Raji (cell line): ENCODE measurements around the gene PIKFYVE.

ENCODE experiments used
- POLR2A ChIP-seq: IDR thresholded peaks from 2 replicates; pipeline ENCODE4 v1.6.1; 2011; ENCODE audit warnings: low read depth, low read length, control low read depth; ENCODE audit not compliant: insufficient read depth

PIKFYVE gene, protein sequence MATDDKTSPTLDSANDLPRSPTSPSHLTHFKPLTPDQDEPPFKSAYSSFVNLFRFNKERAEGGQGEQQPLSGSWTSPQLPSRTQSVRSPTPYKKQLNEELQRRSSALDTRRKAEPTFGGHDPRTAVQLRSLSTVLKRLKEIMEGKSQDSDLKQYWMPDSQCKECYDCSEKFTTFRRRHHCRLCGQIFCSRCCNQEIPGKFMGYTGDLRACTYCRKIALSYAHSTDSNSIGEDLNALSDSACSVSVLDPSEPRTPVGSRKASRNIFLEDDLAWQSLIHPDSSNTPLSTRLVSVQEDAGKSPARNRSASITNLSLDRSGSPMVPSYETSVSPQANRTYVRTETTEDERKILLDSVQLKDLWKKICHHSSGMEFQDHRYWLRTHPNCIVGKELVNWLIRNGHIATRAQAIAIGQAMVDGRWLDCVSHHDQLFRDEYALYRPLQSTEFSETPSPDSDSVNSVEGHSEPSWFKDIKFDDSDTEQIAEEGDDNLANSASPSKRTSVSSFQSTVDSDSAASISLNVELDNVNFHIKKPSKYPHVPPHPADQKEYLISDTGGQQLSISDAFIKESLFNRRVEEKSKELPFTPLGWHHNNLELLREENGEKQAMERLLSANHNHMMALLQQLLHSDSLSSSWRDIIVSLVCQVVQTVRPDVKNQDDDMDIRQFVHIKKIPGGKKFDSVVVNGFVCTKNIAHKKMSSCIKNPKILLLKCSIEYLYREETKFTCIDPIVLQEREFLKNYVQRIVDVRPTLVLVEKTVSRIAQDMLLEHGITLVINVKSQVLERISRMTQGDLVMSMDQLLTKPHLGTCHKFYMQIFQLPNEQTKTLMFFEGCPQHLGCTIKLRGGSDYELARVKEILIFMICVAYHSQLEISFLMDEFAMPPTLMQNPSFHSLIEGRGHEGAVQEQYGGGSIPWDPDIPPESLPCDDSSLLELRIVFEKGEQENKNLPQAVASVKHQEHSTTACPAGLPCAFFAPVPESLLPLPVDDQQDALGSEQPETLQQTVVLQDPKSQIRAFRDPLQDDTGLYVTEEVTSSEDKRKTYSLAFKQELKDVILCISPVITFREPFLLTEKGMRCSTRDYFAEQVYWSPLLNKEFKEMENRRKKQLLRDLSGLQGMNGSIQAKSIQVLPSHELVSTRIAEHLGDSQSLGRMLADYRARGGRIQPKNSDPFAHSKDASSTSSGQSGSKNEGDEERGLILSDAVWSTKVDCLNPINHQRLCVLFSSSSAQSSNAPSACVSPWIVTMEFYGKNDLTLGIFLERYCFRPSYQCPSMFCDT (N-terminal part only)

DNA sequence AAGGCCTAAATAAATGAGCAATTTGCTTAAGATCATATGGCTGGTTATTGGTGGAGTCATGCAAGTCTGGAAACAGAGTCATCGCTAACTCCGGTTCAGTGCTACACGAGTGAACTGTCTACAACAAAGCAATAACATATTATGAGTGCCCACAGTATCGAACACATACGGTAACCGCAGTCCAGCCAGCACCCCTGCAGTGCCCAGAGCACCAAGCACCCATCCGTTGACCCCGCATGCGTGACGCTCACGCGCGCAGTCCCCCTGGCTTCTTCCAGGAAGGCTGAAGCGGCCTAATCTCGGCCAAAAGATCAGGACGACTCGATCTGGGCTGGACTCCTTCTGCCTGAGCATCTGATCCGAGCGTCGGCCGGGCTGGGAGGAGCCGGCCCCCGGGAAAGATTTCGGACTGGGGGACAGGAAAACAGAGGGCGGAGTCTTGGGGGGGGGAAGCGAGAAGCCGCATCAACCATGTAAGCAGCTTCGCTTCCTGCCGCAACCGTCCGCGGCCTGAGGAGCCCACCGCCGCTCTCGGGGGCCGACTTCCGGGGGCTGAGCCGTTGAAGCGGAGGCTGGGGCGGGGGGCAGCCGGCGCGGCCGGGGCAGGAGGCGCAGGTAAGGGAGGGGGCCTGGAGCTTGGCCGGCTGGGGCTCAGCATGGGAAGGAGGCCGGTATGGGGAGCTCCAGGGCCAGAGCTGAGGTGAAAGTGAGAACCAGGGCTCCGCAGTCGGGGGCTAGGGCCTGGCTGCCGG lies at the start of gene PIKFYVE:
PIKFYVE (plus strand) TSS at position 455 of the 752 bp plus-strand sequence. CDS start 5,265 bp downstream, outside the sequence.
- peak; percentile 71 for TF ChIP-seq POLR2A

DNA sequence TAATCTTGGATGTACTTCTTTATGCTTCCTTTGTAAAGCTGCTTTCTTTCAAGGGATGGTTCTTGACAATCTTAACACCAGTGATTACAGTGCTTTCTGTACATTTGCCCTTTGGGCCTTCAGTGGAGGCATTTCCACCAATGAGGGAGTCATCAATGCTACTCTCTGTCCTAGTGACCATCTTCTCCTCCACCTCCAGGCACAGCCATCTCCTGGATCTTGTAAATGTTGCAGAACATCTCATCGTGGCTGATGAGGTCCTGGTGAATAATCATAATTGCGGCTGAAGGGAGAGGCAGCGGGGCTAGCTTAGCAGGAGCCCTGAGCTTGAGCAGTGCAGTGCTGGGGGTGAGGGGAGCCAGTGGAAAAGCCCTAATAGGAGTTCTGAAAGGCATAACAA lies 43.7 kb upstream of the PIKFYVE start:
- no peak for TF ChIP-seq POLR2A

DNA sequence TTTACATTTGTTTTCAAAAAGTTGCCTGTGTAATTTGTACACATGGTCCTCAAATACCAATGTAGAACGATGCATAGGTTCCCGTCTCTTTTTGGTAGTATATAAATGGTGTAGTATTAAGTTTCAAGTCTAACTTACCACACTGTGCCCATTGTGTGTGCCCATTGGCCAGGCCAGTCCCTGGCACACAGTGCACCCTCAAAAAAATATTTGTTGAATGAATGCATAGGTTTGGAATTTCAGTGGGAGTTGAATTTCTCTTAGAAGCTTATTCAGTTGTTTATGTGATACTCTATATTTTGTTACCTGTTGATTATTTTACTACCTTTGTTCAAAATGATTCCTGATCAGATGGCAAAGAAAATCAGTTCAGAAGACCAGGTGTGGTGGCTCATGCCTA lies 41.3 kb upstream of the PIKFYVE start:
- TF ChIP-seq POLR2A: no peak

DNA sequence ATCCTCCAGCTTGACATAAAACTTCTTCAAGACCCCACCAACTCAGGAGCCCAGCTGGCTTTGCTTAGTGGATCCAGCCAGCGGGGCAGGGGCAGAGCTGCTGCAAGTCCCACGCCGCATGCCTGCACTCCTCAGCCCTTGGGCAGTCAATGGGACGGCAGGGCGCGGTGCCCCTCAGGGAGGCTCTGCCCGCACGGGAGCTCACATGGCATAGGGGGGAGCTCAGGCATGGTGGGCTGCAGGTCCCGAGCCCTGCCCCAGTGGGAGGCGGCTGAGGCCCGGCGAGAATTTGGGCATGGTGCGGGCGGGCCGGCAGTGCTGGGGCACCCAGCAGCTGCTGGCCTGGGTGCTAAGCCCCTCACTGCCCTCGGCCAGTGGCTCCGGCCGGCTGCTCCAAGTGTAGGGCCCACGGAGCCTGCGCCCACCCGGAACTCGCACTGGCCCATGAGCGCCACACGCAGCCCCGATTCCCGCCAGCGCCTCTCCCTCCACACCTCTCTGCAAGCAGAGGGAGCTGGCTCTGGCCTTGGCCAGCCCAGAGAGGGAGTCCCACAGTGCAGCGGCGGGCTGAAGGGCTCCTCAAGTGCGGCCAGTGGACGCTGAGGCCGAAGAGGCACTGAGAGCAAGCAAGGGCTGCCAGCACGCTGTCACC lies 38.3 kb upstream of the PIKFYVE start:
- no peak for TF ChIP-seq POLR2A

DNA sequence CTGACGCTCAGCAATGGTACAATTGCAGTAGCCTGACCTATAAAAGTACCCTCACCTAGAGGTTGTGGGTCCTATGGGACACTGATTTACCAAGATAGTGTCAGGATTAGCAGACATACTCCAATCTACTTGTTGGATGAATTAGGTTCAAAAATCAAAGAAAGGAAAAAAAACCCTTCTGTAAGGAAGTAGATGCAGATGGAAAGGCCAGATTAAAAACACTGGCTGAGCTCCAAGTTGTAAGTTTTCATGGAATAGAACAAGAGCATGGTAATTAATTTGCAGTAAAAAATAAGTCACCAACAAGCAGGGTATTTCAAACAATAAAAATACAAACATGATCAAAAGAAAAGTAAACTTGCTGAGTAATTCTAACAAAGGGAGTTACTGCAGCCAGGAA lies 37.6 kb upstream of the PIKFYVE start:
- TF ChIP-seq POLR2A: no peak

DNA sequence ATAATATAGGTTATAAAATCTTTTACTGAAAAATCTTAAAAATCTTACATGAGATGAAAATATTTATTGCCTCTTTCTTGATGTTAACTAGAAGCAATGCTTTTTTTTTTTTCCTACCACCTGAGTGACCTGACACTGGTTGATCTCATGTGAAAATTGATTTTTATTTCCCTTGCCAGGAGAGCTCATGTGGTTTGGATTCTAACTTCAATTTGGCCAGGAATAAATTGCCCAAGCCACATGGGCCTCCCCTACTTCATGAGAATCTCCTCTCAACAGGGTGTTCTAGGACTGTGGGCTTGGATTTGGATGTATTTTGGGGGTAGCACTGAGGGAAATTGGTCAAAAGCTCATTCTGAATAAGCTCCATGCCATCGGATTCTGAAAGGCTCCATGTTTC lies 31.3 kb upstream of the PIKFYVE start:
- no peak for TF ChIP-seq POLR2A

DNA sequence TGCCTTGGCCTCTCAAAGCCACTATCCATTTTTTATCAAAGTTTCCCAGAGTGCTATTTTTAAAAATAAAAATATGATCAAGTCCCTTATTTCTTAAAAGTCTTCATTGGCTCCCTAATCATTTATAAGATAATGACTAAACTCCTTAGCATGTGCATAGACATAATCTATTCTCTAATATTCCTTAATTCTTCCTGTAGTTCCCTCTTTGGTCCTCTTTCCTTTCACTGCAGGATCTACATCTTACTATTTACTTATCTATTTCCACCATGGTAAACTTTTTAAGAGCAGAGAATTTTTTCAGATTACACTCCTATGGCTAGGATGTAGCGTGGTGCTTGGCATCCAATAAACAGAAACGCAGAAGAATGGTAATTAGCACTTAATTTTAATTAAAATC lies 30.2 kb upstream of the PIKFYVE start:
- no peak for TF ChIP-seq POLR2A

DNA sequence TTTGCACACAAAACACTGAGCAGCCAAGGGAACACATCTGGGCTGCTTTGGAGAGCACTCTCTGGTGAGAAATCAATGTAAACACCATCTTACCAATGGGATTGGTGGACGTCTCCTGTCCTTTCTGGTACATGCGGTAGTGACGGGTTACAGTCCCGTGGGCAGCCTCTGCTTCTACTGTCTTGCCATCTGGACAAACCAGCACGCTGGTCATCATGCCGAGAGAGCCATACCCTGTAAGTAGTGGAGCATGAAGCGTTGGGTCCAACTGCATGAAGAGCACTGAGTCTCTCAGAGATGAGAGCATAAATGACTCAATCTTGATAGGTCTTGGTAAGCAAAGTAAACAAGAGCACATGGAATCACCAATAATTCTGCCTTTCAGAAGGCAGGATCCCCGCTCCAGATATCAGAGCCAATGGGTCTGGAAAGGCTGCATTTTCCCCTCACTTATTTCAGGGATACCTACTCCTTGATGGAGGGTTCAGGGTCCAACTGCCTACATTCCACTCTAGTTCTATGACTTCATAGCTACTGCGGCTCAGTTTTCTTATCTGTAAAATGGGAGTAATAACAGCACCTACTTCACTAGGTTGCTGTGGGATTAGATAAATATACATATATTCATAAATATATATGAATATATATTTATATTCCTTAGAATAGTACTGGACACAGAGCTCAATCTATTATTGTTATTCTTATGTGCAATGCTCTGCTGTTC lies 26.1 kb upstream of the PIKFYVE start:
- no peak for TF ChIP-seq POLR2A

DNA sequence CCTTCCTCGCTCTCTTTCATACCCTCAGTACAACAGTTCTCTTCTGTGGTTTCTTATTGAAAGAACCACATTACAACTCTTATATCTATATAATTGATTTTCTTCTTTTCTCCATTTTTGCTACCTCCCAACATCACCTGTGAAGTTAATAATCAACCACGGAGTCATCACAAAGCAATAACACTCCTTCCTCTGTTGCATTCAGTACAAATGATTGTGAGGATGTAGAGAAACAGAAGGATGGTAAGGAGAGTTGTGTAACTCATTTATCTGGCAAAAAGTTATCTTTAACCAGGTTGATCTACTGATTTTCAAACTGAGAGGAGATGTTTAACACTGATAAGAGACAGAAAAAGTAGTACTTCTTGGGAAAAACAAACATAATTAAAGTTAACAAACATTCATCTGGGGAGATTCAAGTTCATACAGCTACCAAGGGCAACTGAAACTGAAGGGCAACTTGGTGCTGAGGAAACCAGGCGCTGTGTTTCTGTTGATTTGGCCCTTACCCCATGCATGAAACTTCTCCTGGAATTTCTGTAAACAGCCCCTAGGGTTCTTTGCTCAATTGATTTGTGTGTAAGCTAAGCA lies 25.3 kb upstream of the PIKFYVE start:
- no peak for TF ChIP-seq POLR2A

DNA sequence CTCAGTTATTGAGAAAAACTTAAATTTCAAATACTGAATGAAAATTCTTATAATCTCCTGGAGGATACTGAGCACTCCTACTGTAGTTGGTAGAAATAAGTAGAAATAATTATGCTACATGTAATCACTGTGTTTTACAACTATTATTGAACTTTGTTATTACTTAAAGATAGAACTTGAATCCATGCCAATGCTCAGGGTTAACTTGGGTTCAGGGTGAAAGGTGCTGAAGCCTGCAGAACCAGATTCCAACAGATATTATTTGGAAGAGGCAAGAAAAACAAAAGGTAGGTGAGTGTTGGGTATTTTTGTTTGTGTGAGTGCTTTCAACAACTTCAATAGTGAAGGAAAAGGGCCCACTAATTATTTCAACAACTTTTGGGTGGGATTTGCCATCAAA lies 21.6 kb upstream of the PIKFYVE start:
- TF ChIP-seq POLR2A: no peak

DNA sequence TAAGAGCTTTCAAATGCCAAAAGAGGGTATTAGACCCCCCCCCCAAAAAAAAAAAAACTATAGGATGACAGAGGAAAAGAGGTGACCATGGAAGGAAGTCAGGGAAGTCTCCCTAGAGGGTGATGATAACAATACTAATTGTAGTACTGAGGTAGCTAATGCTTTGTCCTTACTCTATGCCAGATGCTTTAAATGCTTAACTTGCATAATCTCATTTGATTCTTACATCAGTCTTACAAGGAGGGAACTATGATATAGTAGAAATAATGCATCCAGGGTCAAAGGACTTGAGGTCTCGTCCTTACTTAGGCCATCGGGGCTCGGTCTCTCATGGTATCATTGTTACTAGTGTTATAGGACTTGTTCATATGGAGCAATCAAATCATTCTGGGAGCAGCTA lies 20.3 kb upstream of the PIKFYVE start:
- TF ChIP-seq POLR2A: no peak

DNA sequence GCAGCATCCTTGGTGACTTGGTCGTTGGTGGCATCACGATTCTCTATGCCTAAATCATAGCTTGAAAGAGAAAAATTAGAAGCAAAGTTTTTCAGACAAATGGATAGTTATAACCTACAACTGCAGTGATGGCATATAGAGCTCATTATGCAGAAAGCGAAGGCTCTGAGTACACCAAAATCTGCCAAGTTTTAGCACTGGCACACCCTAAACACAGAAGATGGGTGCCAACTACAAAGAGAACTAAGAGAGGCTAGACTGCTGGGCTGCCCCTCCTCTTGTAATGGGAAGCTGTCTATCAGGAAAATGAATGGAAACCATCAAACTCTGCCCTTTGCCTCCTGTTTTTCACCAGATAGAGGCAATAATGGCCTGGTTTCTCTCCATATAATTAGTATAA lies 17.5 kb upstream of the PIKFYVE start:
- no peak for TF ChIP-seq POLR2A

DNA sequence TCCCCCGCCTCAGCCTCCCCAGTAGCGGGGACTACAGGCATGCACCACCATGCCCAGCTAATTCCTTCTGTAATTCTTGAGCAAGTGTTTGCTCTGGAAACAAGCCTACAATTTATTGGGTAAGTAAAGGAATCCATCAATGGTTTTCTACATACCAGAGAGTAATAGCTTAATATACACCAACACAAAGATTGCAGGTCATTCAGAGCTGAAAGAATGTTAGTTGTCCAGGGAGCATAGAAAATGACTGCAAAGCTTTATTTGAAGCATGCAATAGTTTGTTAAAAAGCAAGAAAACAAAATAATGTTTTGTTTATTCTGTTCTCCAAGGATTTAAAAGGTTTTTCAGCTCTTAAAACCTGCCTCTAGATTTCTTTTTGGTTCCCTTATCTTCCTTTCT lies 16.8 kb upstream of the PIKFYVE start:
- no peak for TF ChIP-seq POLR2A
